NCI-H526 (cell line): ENCODE results near the gene CTPS2.

Source experiments
- DNase-seq, 2 experiments: peaks; one replicate each; lab custom pipeline; 2025; lab: John Stamatoyannopoulos, UW

CTPS2 gene

GRCh38 chrX:16714504-16714903 is 2.0 kb upstream of the CTPS2 start:
- no peak for DNase-seq

GRCh38 chrX:16711893-16712547 is 449 bp downstream of the CTPS2 start:
- DNase-seq, result peak in 1 of 2 experiments; percentile 67

- peak; percentile 12 to 19 for DNase-seq
These were observed 1.2 kb downstream of the CTPS2 start for GRCh38 chrX:16711219-16711811.

- no peak for DNase-seq
These were observed 4.5 kb downstream of the CTPS2 start for GRCh38 chrX:16708016-16708415.

GRCh38 chrX:16705370-16705769 is 7.1 kb downstream of the CTPS2 start:
- DNase-seq, result no peak

GRCh38 chrX:16702700-16703599 is 9.5 kb downstream of the CTPS2 start:
- no peak for DNase-seq

GRCh38 chrX:16700734-16701133 is 11.7 kb downstream of the CTPS2 start:
- no peak for DNase-seq

DNA sequence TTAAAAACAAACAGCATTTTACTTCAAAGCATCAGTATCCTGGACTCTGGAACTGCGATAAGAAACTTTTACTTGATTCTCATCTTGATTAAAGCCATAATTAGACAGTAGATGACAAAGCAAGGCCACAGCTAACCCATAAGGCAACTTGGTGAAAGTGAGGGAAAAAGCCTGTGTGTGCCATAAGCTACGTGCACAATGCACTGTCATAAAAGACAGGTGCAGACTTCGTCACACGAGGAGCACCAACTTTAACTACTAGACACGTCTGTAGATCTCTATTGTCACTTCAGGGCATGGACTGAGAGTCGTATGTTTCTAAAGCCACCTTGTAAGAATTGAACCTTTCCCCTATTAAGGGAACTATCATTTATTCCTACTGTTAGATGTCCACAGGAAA is 13.1 kb downstream of the CTPS2 start:
- no peak for DNase-seq

- DNase-seq, result no peak
These were observed 15.5 kb downstream of the CTPS2 start for GRCh38 chrX:16696956-16697355.

- peak in 1 of 2 experiments; percentile 68 for DNase-seq
These were observed 17.3 kb downstream of the CTPS2 start for GRCh38 chrX:16695079-16695676.

DNA sequence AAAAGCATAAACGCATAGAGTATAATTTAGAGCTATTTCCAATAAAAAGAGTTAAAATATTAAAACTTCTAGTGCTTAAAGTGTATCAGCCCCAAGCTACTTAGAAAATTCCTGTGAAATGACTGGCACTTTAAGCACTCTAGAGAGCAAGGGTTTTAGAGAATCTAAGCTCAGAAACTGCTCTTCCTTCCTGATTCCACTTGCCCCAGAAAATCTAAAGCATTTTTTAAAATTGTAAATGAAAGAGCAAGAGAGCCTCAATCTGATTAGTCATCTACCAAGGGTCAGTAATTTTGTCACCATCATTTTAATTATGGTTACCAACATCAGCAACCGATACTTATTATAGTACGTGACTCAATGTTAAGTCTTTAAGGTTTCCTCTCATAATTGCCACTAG is 25.0 kb downstream of the CTPS2 start:
- no peak for DNase-seq

DNA sequence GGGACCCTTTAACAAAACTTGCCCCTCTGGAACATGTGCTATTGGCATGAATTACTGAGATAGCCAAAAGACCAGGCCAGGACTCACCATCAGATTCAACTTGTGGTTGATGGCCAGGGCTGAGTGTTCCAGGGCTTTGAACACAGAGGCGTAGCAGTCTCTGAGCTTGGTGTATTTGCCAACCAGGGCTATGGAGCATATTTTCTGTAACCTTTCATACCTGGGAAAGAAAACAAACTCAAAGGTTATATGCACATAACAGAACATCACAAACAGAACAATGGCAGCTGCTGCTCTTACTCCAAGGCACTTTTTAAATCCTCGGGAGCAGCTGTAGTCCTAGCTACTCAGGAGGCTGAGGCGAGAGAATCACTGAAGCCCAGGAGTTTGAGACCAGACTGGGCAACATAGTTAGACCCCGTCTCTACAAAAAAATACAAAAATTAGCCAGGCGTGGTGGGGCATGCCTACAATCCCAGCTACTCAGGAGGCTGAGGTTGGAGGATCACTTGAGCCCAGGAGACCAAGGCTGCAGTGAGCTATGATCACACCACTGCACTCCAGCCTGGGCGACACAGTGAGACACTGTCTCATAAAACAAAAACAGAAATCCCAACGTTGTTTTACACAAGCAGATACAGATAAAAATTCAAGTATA is 29.3 kb downstream of the CTPS2 start:
- DNase-seq, result no peak

- no peak for DNase-seq
These were observed 33.8 kb downstream of the CTPS2 start for GRCh38 chrX:16678689-16679088.

DNA sequence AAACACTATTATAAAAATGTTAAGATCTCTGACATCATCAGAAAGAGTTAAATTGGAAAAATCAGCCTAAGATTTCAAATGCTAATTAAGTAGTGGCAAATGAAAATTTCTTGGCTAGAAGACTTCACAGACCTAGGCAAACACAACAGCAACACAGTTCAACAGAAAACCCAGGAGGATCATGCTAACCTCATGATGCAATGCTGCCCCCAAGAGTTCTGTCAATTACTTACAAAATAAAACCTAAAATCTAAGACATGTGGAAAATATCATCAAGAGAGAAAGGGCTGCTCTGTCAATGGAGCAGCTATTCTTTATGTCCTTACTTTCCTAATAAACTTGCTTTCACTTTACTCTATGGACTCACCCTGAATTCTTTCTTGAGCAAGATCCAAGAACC is 41.5 kb downstream of the CTPS2 start:
- peak; percentile 29 to 62 for DNase-seq

GRCh38 chrX:16666541-16666940 is 45.9 kb downstream of the CTPS2 start:
- DNase-seq, result no peak

GRCh38 chrX:16665089-16665488 is 47.4 kb downstream of the CTPS2 start:
- DNase-seq, result no peak

DNA sequence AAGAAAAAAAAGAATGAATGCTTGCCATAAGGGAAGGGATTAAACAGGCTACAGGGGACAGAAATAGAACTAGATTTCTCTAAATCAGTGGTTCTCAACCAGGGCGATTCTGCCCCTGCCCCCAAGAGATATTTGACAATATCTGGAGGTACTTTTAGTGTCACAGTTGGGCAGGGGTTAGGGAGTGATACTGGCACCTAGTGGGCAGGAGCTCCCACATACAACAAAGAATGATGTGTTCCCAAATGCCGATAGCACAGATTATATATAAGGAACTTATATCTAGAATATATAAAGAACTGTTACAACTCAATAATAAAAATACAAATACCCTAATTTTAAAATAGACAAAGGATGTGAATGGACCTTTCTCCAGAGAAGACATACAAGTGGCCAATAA is 47.8 kb downstream of the CTPS2 start:
- no peak for DNase-seq

GRCh38 chrX:16664074-16664473 is 48.4 kb downstream of the CTPS2 start:
- DNase-seq, result no peak

GRCh38 chrX:16662402-16662801 is 50.1 kb downstream of the CTPS2 start:
- no peak for DNase-seq

DNA sequence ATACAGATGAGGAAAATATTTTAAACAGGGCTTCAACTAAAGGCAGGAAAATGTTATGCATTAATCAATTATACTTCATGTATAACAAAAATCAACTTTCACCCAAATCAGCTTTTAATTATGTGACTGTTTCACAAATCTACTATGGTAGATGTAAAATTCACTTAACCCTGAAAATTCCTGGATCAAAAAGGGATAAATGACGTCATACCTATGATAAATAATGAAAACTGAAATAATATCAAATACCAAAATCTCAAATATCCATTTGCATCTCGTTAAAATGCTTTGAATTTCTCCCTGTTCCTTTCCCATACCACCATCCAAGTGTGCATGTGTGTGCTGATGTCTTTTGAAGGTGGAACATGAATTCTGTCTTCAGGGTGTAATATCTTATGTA is 51.0 kb downstream of the CTPS2 start:
- DNase-seq, result no peak

- DNase-seq, result no peak
These were observed 53.1 kb downstream of the CTPS2 start for GRCh38 chrX:16659321-16659720.

GRCh38 chrX:16658284-16658683 is 54.2 kb downstream of the CTPS2 start:
- DNase-seq, result no peak
